H1 (cell line): ENCODE measurements around the gene SCN7A.

ENCODE experiments used
- ASH2L ChIP-seq: fragments of 200-600, 300-600 bp; sonication (generic); IDR thresholded peaks from one replicate; pipeline ENCODE4 v1.7.1; 2017; ENCODE audit warnings: low read length
- ATF3 ChIP-seq: IDR thresholded peaks from 2 replicates; pipeline ENCODE4 v1.6.1; 2011; ENCODE audit warnings: low read depth, mild to moderate bottlenecking, low read length; ENCODE audit not compliant: insufficient read depth
- CEBPB ChIP-seq: IDR thresholded peaks from 2 replicates; pipeline ENCODE4 v1.6.1; 2012; ENCODE audit warnings: low read depth, low read length
- EP300 ChIP-seq, 2 experiments: IDR thresholded peaks; 1 replicate in 1 of 2; 2 replicates in 1 of 2; pipeline ENCODE4 v1.6.1; 2011 to 2012; ENCODE audit warnings: low read depth in 2 of 2, low read length in 2 of 2, mild to moderate bottlenecking in 2 of 2, borderline replicate concordance in 1 of 2, inconsistent platforms in 1 of 2, moderate library complexity in 1 of 2
- EZH2 ChIP-seq: fragments of 200-600 bp; sonication (generic); IDR thresholded peaks from 2 replicates; pipeline ENCODE4 v1.7.1; 2012; ENCODE audit warnings: low read depth, mild to moderate bottlenecking, moderate library complexity, low read length, inconsistent platforms; ENCODE audit not compliant: severe bottlenecking
- GABPA ChIP-seq: IDR thresholded peaks from 2 replicates; pipeline ENCODE4 v1.6.1; 2011; ENCODE audit warnings: mild to moderate bottlenecking, low read length, moderate library complexity, borderline replicate concordance; ENCODE audit not compliant: insufficient read depth
- HDAC2 ChIP-seq, 2 experiments: fragments of 300-600 bp in 1 of 2; sonication (generic) in 1 of 2; IDR thresholded peaks; 2 replicates each; pipeline ENCODE4 v1.6.1; 2011 to 2012; ENCODE audit warnings: low read depth in 2 of 2, low read length in 2 of 2, mild to moderate bottlenecking in 2 of 2, moderate library complexity in 2 of 2, borderline replicate concordance in 1 of 2, inconsistent platforms in 1 of 2
- POLR2AphosphoS5 ChIP-seq: IDR thresholded peaks from 2 replicates; pipeline ENCODE4 v1.6.1; 2011; ENCODE audit warnings: low read depth, low read length
- RAD21 ChIP-seq, 2 experiments: IDR thresholded peaks in 1 of 2; conservative IDR thresholded peaks in 1 of 2; 2 replicates each; pipeline ENCODE4 v1.6.1; 2011; ENCODE audit warnings: low read depth in 2 of 2, low read length in 2 of 2, improper control_type of control experiment in 1 of 2, inconsistent platforms in 1 of 2, mild to moderate bottlenecking in 1 of 2, moderate library complexity in 1 of 2
- SP2 ChIP-seq: IDR thresholded peaks from 2 replicates; pipeline ENCODE4 v1.6.1; 2012; ENCODE audit warnings: mild to moderate bottlenecking, low read length, inconsistent platforms
- TAF1 ChIP-seq: IDR thresholded peaks from 2 replicates; pipeline ENCODE4 v1.6.1; 2011; ENCODE audit warnings: mild to moderate bottlenecking, low read depth, low read length
- USF2 ChIP-seq: IDR thresholded peaks from 2 replicates; pipeline ENCODE4 v1.6.1; 2011; ENCODE audit warnings: low read length, improper control_type of control experiment
- YY1 ChIP-seq: IDR thresholded peaks from 2 replicates; pipeline ENCODE4 v1.6.1; 2011; ENCODE audit warnings: low read depth, mild to moderate bottlenecking, low read length
- TF ChIP-seq, protein P1 (sequence below), 3 experiments: IDR thresholded peaks; 1 replicate in 2 of 3; 2 replicates in 1 of 3; pipeline versions ENCODE4 v1.5.1 to v1.6.1; 2011; ENCODE audit warnings: low read length in 3 of 3, mild to moderate bottlenecking in 3 of 3, inconsistent platforms in 2 of 3, low read depth in 1 of 3, moderate library complexity in 1 of 3; ENCODE audit not compliant: insufficient read depth in 1 of 3; ENCODE audit errors: control extremely low read depth in 1 of 3

GRCh38 chr2:166440313-166440712 is 53.7 kb downstream of the SCN7A start:
- no peak for TF ChIP-seq USF2
- no peak for TF ChIP-seq YY1
- TF ChIP-seq, protein P1, sequence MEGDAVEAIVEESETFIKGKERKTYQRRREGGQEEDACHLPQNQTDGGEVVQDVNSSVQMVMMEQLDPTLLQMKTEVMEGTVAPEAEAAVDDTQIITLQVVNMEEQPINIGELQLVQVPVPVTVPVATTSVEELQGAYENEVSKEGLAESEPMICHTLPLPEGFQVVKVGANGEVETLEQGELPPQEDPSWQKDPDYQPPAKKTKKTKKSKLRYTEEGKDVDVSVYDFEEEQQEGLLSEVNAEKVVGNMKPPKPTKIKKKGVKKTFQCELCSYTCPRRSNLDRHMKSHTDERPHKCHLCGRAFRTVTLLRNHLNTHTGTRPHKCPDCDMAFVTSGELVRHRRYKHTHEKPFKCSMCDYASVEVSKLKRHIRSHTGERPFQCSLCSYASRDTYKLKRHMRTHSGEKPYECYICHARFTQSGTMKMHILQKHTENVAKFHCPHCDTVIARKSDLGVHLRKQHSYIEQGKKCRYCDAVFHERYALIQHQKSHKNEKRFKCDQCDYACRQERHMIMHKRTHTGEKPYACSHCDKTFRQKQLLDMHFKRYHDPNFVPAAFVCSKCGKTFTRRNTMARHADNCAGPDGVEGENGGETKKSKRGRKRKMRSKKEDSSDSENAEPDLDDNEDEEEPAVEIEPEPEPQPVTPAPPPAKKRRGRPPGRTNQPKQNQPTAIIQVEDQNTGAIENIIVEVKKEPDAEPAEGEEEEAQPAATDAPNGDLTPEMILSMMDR (IDR thresholded peaks at IDR 0.05; ENCODE audit: control extremely low read depth in 1 of 3, insufficient read depth in 1 of 3, low read depth in 1 of 3, low read length in 3 of 3): no peak
- TF ChIP-seq EZH2: no peak
- no peak for TF ChIP-seq TAF1
- no peak for TF ChIP-seq ASH2L
- TF ChIP-seq SP2: no peak
- TF ChIP-seq ATF3: no peak
- no peak for TF ChIP-seq HDAC2 (IDR thresholded peaks at IDR 0.05; ENCODE audit: borderline replicate concordance in 1 of 2, low read depth in 2 of 2, low read length in 2 of 2)
- TF ChIP-seq RAD21 (IDR thresholded peaks at IDR 0.05 in 1 of 2, conservative IDR thresholded peaks at IDR 0.05 in 1 of 2; ENCODE audit: low read depth in 2 of 2, low read length in 2 of 2): no peak
- no peak for TF ChIP-seq GABPA
- TF ChIP-seq POLR2AphosphoS5: no peak
- no peak; the same call in 1 of the 2 replicates for TF ChIP-seq CEBPB
- TF ChIP-seq EP300 (IDR thresholded peaks at IDR 0.05; ENCODE audit: borderline replicate concordance in 1 of 2, low read depth in 2 of 2, low read length in 2 of 2): no peak
